T-helper 2 cell treated with Interferon-gamma antibody and Interleukin-4, amounts not matched to agents 5 μg/mL and 100 μg/mL, for 36 hours (primary cell): ENCODE data around the gene ITIH1.
"Not testable (repeated sequence)": the region's sequence is repeated elsewhere in the genome, so short reads cannot be mapped to it uniquely, and the experiment has no call there.

Experiments
- DNase-seq: peaks from one replicate; pipeline ENCODE4 v3.0.0; 2021; ENCODE audit warnings: low spot score
- H3K27ac Mint-ChIP-seq: one replicate; pipeline ENCODE4 v1.8.0; 2021; ENCODE audit warnings: mild to moderate bottlenecking, mixed read lengths
- H3K27me3 Mint-ChIP-seq: one replicate; pipeline ENCODE4 v1.8.0; 2021; ENCODE audit warnings: low read depth, mixed read lengths
- H3K36me3 Mint-ChIP-seq: one replicate; pipeline ENCODE4 v1.8.0; 2021; ENCODE audit warnings: low read depth, mixed read lengths
- H3K4me1 Mint-ChIP-seq: one replicate; pipeline ENCODE4 v1.8.0; 2021; ENCODE audit warnings: low read depth, mixed read lengths
- H3K4me3 Mint-ChIP-seq: one replicate; pipeline ENCODE4 v1.8.0; 2022; ENCODE audit warnings: mild to moderate bottlenecking, moderate library complexity, mixed read lengths
- H3K9me3 Mint-ChIP-seq: one replicate; pipeline ENCODE4 v1.8.0; 2021; ENCODE audit warnings: mixed read lengths

The ITIH1 gene, protein sequence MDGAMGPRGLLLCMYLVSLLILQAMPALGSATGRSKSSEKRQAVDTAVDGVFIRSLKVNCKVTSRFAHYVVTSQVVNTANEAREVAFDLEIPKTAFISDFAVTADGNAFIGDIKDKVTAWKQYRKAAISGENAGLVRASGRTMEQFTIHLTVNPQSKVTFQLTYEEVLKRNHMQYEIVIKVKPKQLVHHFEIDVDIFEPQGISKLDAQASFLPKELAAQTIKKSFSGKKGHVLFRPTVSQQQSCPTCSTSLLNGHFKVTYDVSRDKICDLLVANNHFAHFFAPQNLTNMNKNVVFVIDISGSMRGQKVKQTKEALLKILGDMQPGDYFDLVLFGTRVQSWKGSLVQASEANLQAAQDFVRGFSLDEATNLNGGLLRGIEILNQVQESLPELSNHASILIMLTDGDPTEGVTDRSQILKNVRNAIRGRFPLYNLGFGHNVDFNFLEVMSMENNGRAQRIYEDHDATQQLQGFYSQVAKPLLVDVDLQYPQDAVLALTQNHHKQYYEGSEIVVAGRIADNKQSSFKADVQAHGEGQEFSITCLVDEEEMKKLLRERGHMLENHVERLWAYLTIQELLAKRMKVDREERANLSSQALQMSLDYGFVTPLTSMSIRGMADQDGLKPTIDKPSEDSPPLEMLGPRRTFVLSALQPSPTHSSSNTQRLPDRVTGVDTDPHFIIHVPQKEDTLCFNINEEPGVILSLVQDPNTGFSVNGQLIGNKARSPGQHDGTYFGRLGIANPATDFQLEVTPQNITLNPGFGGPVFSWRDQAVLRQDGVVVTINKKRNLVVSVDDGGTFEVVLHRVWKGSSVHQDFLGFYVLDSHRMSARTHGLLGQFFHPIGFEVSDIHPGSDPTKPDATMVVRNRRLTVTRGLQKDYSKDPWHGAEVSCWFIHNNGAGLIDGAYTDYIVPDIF

DNA sequence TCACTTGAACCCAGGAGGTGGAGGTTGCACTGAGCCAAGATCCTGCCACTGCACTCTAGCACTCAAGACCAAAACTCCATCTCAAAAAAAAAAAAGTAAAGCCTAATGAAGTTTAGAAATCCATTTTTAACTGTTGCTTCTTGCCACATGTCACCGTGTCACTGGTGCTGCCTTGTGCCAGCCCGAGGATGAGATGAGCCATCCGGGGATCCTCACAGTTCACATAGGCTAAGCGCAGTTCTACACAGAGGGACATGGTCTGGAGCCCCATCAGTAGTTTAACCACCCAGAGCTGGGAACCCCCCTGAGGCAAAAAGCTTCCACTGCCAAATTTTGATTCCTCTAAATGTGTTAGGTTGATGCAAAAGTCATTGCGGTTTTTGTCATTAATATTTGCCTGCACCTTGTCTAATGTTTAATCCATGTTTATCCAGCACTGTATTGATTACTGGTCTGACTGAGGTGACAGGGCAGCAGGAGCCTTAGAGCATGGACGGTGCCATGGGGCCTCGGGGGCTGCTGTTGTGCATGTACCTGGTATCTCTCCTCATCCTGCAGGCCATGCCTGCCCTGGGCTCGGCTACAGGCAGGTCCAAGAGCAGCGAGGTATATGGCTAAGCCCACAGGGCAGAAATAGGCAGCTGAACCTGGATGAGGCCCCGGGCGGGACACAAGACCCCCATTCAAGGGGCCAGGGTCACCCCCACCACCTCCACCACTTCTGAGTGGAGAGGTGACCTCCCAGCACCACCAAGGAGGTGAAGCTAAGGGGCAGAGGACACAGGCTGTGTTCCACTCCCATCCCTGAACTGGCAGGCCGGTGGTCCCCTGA, at the start of gene ITIH1:
Gene ITIH1 (plus strand): TSS at position 473 of the 832 bp plus-strand sequence. CDS start 17 bp downstream, at position 490.
- Mint-ChIP-seq H3K27ac (no peak within 1 kb of the TSS), H3K27me3 (no peaks in the 10 kb centered on the region), H3K4me3 (no peak within 1 kb of the TSS), H3K36me3 (no peaks in the 10 kb centered on the region), H3K4me1 (no peaks in the 10 kb centered on the region), H3K9me3 (no peaks in the 10 kb centered on the region)
- no peak for DNase-seq

DNA sequence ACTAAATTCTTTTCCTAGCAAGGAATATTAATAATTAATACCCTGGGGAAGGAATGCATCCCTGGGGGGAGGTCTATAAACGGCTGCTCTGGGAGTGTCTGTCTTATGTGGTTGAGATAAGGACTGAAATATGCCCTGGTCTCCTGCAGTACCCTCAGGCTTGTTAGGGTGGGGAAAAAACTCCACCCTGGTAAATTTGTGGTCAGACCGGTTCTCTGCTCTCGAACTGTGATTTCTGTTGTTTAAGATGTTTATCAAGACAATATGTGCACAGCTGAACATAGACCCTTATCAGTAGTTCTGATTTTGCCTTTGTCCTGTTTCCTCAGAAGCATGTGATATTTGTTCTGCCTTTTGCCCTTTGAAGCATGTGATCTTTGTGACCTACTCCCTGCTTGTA, 48.6 kb upstream of the ITIH1 start:
- not testable (repeated sequence) for H3K27me3 Mint-ChIP-seq, H3K27ac Mint-ChIP-seq, H3K4me3 Mint-ChIP-seq, DNase-seq
- Mint-ChIP-seq H3K9me3 (peaks cover 54% of the 10 kb centered on the region), H3K36me3 (peaks cover 63% of the 10 kb centered on the region), H3K4me1 (peaks cover 10% of the 10 kb centered on the region)

DNA sequence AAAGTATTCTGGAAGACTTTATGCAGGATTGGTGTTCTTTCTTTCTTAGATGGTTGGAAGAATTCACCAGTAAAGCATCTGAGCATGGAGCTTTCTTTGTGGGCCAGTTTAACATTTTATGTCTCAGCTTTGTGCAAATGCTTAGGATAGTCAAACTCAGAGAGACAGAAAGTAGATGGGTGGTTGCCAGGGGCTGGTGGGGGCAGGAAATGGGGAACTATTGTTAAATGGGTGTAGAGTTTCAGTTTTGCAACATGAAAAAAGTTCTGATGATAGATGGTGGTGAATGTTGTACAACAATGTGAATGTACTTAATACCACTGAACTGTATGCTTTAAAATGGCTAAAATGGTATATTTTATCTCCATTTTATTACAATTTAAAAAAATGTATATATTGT, 46.7 kb upstream of the ITIH1 start:
- H3K27ac Mint-ChIP-seq = peak overlapping the region; percentile 28
- H3K36me3 Mint-ChIP-seq = peaks cover 78% of the 10 kb centered on the region
- H3K4me3 Mint-ChIP-seq = no peak overlapping the region
- peaks cover 58% of the 10 kb centered on the region for H3K9me3 Mint-ChIP-seq
- H3K4me1 Mint-ChIP-seq = peaks cover 10% of the 10 kb centered on the region
- DNase-seq = no peak
- H3K27me3 Mint-ChIP-seq = no peaks in the 10 kb centered on the region

DNA sequence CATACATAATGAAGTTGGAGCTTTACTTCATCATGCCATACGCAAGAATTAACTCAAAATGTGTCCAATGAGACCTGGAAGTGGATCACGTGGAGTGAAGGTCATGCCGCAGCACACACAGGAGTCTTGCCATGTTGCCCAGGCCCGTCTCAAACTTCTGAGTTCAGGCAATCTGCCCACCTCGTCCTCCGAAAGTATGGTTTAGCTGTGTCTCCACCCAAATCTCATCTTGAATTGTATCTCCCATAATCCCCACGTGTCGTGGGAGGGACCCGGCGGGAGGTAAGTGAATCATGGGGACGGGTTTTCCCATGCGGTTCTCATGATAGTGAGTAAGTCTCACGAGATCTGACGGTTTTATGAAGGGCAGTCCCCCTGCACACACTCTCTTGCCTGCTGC, 45.8 kb upstream of the ITIH1 start:
- no peak overlapping the region for H3K4me3 Mint-ChIP-seq
- H3K36me3 Mint-ChIP-seq = peaks cover 80% of the 10 kb centered on the region
- peaks cover 58% of the 10 kb centered on the region for H3K9me3 Mint-ChIP-seq
- H3K27ac Mint-ChIP-seq = no peak overlapping the region
- no peak for DNase-seq
- H3K27me3 Mint-ChIP-seq = no peaks in the 10 kb centered on the region
- peaks cover 10% of the 10 kb centered on the region for H3K4me1 Mint-ChIP-seq

DNA sequence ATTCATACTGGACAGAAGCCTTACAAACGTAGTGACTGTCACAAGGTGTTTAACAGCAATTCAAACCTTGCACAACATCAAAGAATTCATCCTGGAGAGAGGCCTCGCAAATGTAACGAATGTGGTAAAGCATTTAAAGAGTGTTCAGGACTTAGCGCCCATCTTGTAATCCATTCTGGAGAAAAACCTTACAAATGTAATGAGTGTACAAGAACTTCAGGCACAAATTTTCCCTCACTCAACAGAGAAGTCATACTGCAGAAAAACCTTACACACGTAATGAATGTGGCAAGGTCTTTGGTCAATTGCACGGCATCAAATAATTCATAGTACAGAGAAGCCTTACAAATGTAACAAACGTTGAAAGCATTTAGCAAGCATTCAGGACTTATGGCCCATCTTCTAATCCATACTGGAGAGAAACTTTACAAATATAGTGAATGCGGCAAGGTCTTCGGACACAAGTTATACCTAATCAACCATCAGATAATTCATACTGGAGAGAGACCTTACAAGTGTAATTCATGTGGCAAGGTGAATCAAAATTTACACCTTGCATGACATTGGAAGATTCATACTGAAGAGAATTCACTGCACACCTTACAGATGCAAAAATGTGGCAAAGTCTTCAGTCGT, 44.0 kb upstream of the ITIH1 start:
- H3K9me3 Mint-ChIP-seq = peaks cover 51% of the 10 kb centered on the region
- H3K27me3 Mint-ChIP-seq = no peaks in the 10 kb centered on the region
- peaks cover 10% of the 10 kb centered on the region for H3K4me1 Mint-ChIP-seq
- peaks cover 72% of the 10 kb centered on the region for H3K36me3 Mint-ChIP-seq
- H3K4me3 Mint-ChIP-seq = no peak overlapping the region
- no peak overlapping the region for H3K27ac Mint-ChIP-seq
- no peak for DNase-seq

DNA sequence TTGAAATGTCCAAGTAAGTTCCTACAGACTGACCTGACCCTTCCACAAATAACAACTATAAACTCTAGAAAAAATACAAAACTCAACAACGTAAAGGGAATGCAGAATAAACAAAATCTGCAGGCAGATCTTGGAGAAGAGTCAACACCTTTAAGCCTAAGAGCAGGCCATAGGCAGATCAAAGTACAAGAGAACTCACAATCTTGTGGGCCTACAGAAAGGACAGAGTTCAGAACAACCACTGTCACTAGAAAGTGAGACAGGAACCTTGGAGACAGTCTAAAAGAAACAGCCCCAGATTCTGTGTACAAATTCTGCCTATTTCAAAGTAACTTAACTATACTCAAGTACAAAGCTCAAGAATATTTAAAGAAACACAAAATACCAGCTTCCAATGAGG, 37.7 kb upstream of the ITIH1 start:
- Mint-ChIP-seq H3K4me1 (no peaks in the 10 kb centered on the region), H3K27me3 (no peaks in the 10 kb centered on the region), H3K27ac (no peak overlapping the region), H3K36me3 (peaks cover 45% of the 10 kb centered on the region), H3K4me3 (no peak overlapping the region), H3K9me3 (peaks cover 3% of the 10 kb centered on the region)
- no peak for DNase-seq

DNA sequence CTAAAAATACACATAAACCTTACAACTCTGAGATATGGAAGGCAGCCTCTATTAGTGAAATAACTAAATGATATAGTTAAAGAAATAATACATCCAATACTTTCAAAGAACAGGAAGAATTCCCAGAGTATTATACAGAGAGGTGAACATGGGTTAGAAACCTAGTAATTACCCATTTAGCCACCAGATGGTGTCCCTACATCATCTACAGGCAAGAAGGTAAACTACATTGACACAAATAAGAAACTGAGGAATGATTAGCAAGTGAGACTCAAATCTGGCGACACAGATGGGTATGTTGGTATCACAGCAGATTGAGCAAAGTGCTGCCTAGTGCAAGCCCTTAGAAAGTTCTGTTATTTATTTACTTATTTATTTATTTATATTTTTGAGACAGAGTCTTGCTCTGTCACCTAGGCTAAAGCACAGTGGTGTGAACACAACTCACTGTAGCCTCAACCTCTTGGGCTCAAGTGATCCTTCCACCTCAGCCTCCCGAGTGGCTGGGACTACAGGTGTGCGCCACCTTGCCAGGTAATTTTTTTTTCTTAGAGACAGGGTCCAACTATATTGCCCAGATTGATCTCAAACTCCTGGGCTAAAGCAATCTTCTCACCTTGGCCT, 34.9 kb upstream of the ITIH1 start:
- peaks cover 44% of the 10 kb centered on the region for H3K36me3 Mint-ChIP-seq
- no peak for DNase-seq

DNA sequence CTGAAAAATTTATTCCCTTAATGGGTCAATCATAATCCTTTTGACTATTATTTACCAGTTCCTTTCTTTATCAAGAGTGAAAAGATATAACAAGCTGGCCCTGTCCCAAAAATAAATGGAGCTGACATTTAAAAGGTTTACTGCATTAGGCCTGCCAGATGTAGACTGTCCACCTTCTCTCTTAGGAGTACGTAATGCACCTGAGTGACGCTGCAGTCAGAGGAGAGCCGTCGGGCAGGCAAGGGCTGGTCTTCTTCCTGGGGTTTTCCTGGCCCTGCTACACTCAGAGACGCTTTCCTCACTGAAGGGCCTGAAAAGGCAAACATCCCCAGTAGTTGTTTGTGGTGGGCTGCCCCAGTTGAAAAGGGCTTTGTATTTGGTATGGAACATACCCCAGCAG, 34.2 kb upstream of the ITIH1 start:
- H3K36me3 Mint-ChIP-seq = peaks cover 46% of the 10 kb centered on the region
- no peaks in the 10 kb centered on the region for H3K4me1 Mint-ChIP-seq
- no peaks in the 10 kb centered on the region for H3K27me3 Mint-ChIP-seq
- no peak for DNase-seq
- H3K4me3 Mint-ChIP-seq = no peak overlapping the region
- H3K9me3 Mint-ChIP-seq = no peaks in the 10 kb centered on the region
- H3K27ac Mint-ChIP-seq = no peak overlapping the region

More for the DNA sequence above, 34.9 kb upstream of the ITIH1 start:
- no peaks in the 10 kb centered on the region for H3K4me1 Mint-ChIP-seq
- H3K27ac Mint-ChIP-seq = no peak overlapping the region
- no peaks in the 10 kb centered on the region for H3K9me3 Mint-ChIP-seq
- no peaks in the 10 kb centered on the region for H3K27me3 Mint-ChIP-seq
- H3K4me3 Mint-ChIP-seq = no peak overlapping the region

DNA sequence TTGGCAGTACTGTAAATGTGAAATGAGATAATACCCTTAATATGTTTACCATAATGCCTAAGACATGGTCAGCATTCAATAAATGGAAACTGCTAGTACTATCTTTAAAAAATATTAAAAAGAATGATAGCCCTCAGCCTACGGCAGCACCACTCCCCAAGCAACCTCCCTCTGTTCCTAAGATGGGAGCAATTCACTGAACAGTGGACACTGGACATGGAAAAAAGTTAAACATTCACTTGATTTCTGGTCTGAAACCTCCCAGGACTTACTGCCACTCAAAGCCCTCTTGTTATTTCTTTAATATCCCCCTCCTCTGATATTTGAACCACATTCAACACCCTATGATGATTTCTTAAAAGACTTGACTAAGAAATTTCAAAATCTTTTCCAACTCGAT, 33.7 kb upstream of the ITIH1 start:
- no peak for DNase-seq
- H3K36me3 Mint-ChIP-seq = peaks cover 49% of the 10 kb centered on the region
- peak overlapping the region; percentile 22 for H3K27ac Mint-ChIP-seq
- H3K4me3 Mint-ChIP-seq = no peak overlapping the region
- H3K9me3 Mint-ChIP-seq = no peaks in the 10 kb centered on the region
- H3K4me1 Mint-ChIP-seq = no peaks in the 10 kb centered on the region
- no peaks in the 10 kb centered on the region for H3K27me3 Mint-ChIP-seq

DNA sequence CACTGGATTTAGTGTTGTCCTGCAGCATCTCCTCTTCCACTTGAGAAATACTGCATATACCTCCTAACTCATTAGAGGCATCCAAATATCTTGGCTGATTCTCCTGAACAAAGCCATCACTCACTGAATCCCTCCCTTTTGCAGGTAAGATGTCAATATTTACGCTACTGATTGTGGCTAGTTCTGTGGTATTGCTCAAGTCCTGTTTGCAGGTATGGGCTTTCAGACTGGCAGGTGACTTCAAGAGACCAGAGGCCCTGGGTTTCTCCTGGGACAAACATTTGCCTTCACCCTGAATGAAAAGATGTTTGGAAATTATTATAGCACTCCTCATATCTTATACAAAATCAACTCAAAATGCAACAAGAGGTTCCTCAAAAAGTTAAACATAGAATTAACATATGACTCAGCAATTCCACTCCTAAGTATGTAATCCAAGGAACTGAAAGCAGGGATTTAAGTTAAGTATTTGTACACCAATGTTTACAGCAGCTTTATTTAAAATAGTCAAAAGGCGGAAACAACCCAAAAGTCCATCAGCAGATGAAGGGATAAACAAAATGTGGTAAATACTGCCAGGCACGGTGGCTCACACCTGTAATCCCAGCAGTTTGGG, 25.2 kb upstream of the ITIH1 start:
- no peaks in the 10 kb centered on the region for H3K27me3 Mint-ChIP-seq
- DNase-seq = no peak
- H3K4me3 Mint-ChIP-seq = no peak overlapping the region
- no peaks in the 10 kb centered on the region for H3K9me3 Mint-ChIP-seq
- H3K4me1 Mint-ChIP-seq = no peaks in the 10 kb centered on the region
- H3K36me3 Mint-ChIP-seq = peaks cover 45% of the 10 kb centered on the region
- no peak overlapping the region for H3K27ac Mint-ChIP-seq

DNA sequence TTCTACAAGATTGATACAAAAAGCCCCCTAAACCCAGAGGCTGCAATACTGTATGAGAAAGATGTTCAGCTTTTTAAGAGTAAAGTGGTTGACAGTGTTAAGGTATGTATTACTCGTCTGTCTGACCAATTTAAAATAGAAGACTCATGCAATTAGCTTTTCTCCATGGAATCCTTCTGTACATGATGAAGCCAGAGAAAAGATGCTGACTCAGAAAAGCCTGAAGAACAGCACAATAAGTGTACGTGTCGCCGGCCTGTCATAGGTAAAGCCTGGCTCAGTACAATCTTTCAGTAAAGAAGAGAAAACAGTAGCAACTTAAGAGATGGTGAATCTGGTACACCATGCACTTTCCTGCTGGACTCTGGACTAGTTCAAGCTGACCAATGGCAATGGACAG, 23.0 kb upstream of the ITIH1 start:
- Mint-ChIP-seq H3K9me3 (no peaks in the 10 kb centered on the region), H3K27me3 (no peaks in the 10 kb centered on the region), H3K36me3 (peaks cover 41% of the 10 kb centered on the region), H3K27ac (no peak overlapping the region), H3K4me3 (no peak overlapping the region), H3K4me1 (no peaks in the 10 kb centered on the region)
- DNase-seq = no peak

DNA sequence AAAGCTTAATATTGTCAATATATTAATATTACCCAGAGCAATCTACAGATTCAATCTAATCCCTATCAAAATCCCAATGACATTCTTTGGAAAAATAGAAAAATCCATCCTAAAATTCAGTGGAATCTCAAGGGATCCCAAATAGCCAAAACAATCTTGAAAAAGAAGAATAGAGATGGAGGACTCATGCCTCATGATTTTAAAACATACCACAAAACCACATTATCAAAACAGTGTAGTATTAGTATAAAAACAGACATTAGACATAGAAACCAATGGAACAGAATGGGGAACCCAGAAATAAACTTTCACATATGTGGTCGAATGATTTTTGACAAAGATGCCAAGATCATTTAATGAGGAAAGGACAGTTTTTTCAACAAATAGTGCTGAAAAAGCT, 21.3 kb upstream of the ITIH1 start:
- H3K9me3 Mint-ChIP-seq = no peaks in the 10 kb centered on the region
- no peaks in the 10 kb centered on the region for H3K27me3 Mint-ChIP-seq
- peaks cover 40% of the 10 kb centered on the region for H3K36me3 Mint-ChIP-seq
- no peak overlapping the region for H3K27ac Mint-ChIP-seq
- H3K4me1 Mint-ChIP-seq = no peaks in the 10 kb centered on the region
- no peak overlapping the region for H3K4me3 Mint-ChIP-seq
- DNase-seq = no peak

DNA sequence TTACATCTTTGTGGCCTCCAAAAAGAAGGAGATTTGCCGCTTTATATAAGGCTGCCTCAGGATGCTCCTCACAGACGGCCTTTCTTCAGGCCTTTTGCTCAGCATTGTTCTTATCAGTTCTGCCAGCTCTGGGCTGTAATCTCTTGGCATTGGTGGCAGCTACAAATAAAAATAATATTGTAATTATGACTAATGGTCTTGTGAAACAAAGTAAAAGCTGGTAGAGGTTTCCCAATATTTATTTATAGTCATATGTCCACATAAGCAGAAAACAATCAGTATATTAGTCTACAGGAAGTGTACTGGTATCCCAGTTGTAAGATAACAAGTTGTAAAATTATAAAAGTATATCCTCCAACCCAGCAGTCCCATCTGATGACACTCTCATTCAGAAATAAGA, 13.9 kb upstream of the ITIH1 start:
- H3K9me3 Mint-ChIP-seq = no peaks in the 10 kb centered on the region
- H3K27ac Mint-ChIP-seq = no peak overlapping the region
- H3K4me3 Mint-ChIP-seq = no peak overlapping the region
- H3K27me3 Mint-ChIP-seq = no peaks in the 10 kb centered on the region
- peaks cover 29% of the 10 kb centered on the region for H3K36me3 Mint-ChIP-seq
- H3K4me1 Mint-ChIP-seq = peaks cover under 1% of the 10 kb centered on the region
- no peak for DNase-seq
